Testis (tissue), 3 donors: ENCODE measurements around the gene MYH14. TPM values are rescaled to one million over a fixed set of nuclear protein-coding genes. Genes with fewer than 3 reads are reported as not detected.

Experiments
- DNase-seq: peaks from one replicate; pipeline ENCODE4 v3.0.0-alpha.2; 2019
- H3K27ac ChIP-seq, 2 donors: fragments of 200-600 bp; sonication (generic); one replicate each; pipeline ENCODE4 v1.5.1; 2019
- H3K27me3 ChIP-seq: fragments of 200-600 bp; sonication (generic); one replicate; pipeline ENCODE4 v1.5.1; 2019
- H3K36me3 ChIP-seq: fragments of 200-600 bp; sonication (generic); one replicate; pipeline ENCODE4 v1.5.1; 2017; ENCODE audit warnings: low read depth; ENCODE audit errors: missing control alignments
- H3K4me1 ChIP-seq: fragments of 200-600 bp; sonication (generic); one replicate; pipeline ENCODE4 v1.5.1; 2019
- H3K4me3 ChIP-seq, 2 donors: fragments of 200-600 bp; sonication (generic); one replicate each; pipeline ENCODE4 v1.5.1; 2017 to 2019
- H3K9me3 ChIP-seq: fragments of 200-600 bp; sonication (generic); one replicate; pipeline ENCODE4 v1.5.1; 2017
- POLR2A ChIP-seq: fragments of 450-650 bp; IDR thresholded peaks from one replicate; pipeline ENCODE4 v1.6.1; 2017; ENCODE audit warnings: antibody characterized with exemption, mild to moderate bottlenecking, moderate library complexity
- WGBS, 2 donors: methylation state at CpG; one replicate each; pipeline ENCODE4 v1.1.5; 2018; 5-methylcytosine and 5-hydroxymethylcytosine counted together
- intact Hi-C: fragments of 100-400 bp; cut with DNase I; formaldehyde crosslinking; loops from one replicate; pipeline ENCODE4 v1.15.1; 2023; ENCODE audit warnings: low total_unique reads
- polyA plus RNA-seq: library from polyadenylated mRNA; stranded (reverse); fragments of 350-450 nt; fragmentation: Illumina TruSeq; extraction: RNeasy Lipid Tissue Mini Kit (QIAGEN cat#74804); gene quantifications from one replicate; pipeline ENCODE4 v1.2.3, GENCODE V29; 2014; ENCODE audit warnings: low read depth, low replicate concordance; ENCODE audit not compliant: insufficient read depth
- total RNA-seq, 2 donors: library from RNA; depleted of rRNA; stranded (reverse); fragments of >200 nt; gene quantifications; one replicate each; pipeline ENCODE4 v1.2.3, GENCODE V29; 2016
- TF ChIP-seq, protein P1 (sequence below), 3 experiments: fragments of 450-650 bp in 2 of 3; fragments of 200-600 bp in 1 of 3; sonication (generic) in 1 of 3; IDR thresholded peaks; one replicate each; pipeline ENCODE4 v1.5.1; 2016 to 2019; ENCODE audit warnings: antibody characterized with exemption in 3 of 3, mild to moderate bottlenecking in 2 of 3, moderate library complexity in 1 of 3

MYH14 gene
- total and polyA plus RNA-seq, 3 donors from 2014 or later = 6.0 to 7.9 (median 7.8) TPM

DNA sequence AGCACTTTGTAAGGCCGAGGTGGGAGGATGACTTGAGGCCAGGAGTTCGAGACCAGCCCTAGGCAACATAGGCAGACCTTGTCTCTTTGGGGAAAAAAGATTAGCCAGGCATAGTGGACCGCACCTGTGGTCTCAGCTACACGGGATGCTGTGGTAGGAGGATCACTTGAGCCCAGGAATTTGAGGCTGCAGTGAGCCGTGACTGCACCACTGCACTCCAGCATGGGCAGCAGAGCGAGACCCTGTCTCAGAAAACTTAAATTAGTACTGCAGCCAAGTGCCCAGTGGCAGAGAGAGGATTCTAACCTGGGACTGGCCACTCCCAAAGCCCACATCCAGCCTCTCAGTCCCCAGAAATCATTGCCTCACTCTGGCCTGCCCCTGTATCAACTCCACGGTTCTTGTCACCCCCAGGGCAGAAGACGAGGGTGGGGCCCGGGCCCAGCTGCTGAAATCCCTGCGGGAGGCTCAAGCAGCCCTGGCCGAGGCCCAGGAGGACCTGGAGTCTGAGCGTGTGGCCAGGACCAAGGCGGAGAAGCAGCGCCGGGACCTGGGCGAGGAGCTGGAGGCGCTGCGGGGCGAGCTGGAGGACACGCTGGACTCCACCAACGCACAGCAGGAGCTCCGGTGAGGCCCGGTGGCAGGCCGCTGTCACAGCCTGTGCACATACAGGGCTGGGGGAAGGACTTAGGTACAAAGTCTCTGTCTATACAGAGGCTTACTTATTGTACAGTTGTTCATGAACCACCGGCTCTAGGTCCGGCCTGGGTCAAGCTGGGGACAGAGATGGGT, 72.4 kb downstream of the MYH14 start:
- Histone ChIP-seq H3K4me1 (no peaks in the 10 kb centered on the region), H3K4me3 (no peak overlapping the region), H3K27me3 (no peaks in the 10 kb centered on the region), H3K36me3 (no peaks in the 10 kb centered on the region), H3K27ac (no peak overlapping the region), H3K9me3 (no peaks in the 10 kb centered on the region)
- intact Hi-C loops = no loop called here
- DNase-seq = no peak
- 84% methylated on average over 20 to 26 of the region's 26 CpGs for WGBS, 2 donors
- TF ChIP-seq, protein P1, sequence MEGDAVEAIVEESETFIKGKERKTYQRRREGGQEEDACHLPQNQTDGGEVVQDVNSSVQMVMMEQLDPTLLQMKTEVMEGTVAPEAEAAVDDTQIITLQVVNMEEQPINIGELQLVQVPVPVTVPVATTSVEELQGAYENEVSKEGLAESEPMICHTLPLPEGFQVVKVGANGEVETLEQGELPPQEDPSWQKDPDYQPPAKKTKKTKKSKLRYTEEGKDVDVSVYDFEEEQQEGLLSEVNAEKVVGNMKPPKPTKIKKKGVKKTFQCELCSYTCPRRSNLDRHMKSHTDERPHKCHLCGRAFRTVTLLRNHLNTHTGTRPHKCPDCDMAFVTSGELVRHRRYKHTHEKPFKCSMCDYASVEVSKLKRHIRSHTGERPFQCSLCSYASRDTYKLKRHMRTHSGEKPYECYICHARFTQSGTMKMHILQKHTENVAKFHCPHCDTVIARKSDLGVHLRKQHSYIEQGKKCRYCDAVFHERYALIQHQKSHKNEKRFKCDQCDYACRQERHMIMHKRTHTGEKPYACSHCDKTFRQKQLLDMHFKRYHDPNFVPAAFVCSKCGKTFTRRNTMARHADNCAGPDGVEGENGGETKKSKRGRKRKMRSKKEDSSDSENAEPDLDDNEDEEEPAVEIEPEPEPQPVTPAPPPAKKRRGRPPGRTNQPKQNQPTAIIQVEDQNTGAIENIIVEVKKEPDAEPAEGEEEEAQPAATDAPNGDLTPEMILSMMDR (IDR thresholded peaks at IDR 0.05) = no peak
- TF ChIP-seq POLR2A = no peak

DNA sequence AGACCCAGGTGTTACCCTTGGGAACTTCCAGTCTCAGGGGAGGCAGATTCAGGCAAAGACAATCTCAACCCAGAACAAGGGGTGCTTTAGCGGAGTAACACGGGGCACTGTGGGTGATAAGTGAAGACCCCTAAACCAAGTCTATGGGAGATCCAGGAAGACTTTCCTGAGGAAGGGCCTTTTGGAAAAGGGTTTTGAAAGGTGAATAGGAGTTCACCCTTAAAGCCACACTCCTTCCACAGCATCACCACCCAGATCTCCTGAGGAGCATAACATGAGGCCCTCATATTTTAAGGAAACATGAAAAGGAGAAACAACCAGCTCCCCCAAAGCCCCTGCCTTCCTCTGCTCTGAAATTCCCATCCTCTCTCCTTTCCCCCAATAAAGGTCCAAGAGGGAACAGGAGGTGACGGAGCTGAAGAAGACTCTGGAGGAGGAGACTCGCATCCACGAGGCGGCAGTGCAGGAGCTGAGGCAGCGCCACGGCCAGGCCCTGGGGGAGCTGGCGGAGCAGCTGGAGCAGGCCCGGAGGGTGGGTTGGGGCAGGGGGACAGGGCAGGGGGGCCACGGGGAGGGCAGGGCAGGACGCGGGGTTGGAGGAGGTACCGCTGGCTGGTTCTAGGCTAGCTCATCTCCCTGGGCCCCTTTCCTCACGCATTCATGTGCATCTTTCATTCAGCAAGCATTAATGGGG, 73.1 kb downstream of the MYH14 start:
- Histone ChIP-seq H3K9me3 (no peaks in the 10 kb centered on the region), H3K4me1 (no peaks in the 10 kb centered on the region), H3K27me3 (no peaks in the 10 kb centered on the region), H3K27ac (no peak overlapping the region), H3K4me3 (no peak overlapping the region), H3K36me3 (no peaks in the 10 kb centered on the region)
- intact Hi-C loops = no loop called here
- no peak for DNase-seq
- WGBS, 2 donors = 68 to 77% methylated on average over 9 to 15 of the region's 15 CpGs
- TF ChIP-seq POLR2A = no peak
- TF ChIP-seq, protein P1 (IDR thresholded peaks at IDR 0.05) = no peak

DNA sequence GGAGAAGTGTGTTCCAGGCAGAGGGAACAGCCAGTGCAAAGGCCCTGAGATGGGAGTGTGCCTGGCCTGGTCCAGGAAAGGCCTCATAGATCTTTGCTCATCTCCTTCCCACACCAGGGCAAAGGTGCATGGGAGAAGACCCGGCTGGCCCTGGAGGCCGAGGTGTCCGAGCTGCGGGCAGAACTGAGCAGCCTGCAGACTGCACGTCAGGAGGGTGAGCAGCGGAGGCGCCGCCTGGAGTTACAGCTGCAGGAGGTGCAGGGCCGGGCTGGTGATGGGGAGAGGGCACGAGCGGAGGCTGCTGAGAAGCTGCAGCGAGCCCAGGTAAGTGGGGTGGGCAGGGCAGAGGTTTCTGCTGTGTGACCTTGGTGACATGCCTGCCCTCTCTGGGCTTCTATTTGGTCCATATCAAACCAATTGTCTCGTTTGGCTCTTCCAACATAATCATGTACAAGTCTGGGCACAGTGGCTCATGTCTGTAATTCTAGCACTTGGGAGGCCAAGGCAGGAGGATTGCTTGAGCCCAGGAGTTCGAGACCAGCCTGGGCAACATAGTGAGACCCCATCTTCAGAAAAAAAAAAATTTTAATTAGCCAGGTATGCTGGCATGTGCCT, 74.7 kb downstream of the MYH14 start:
- intact Hi-C loops = no loop called here
- TF ChIP-seq POLR2A = no peak
- TF ChIP-seq, protein P1 (IDR thresholded peaks at IDR 0.05) = no peak
- H3K36me3 ChIP-seq = no peaks in the 10 kb centered on the region
- no peaks in the 10 kb centered on the region for H3K4me1 ChIP-seq
- H3K27ac ChIP-seq = no peak overlapping the region
- no peaks in the 10 kb centered on the region for H3K27me3 ChIP-seq
- 87 to 95% methylated on average over 10 to 14 of the region's 14 CpGs for WGBS, 2 donors
- DNase-seq = no peak
- H3K4me3 ChIP-seq = no peak overlapping the region
- H3K9me3 ChIP-seq = no peaks in the 10 kb centered on the region

DNA sequence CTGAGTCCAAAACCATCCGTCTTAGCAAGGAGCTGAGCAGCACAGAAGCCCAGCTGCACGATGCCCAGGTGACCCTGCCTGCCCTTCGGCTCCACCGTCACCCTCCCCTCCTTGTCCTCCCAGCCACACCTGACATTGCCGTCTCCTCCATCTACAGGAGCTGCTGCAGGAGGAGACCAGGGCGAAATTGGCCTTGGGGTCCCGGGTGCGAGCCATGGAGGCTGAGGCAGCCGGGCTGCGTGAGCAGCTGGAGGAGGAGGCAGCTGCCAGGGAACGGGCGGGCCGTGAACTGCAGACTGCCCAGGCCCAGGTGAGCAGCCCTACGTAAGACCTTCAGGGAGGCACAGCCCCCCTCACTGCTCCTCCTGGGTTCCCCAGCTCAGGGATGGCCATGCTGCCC, 76.7 kb downstream of the MYH14 start:
- no peak overlapping the region for H3K4me3 ChIP-seq
- TF ChIP-seq POLR2A = no peak
- TF ChIP-seq, protein P1 (IDR thresholded peaks at IDR 0.05) = no peak
- no peaks in the 10 kb centered on the region for H3K36me3 ChIP-seq
- H3K4me1 ChIP-seq = no peaks in the 10 kb centered on the region
- H3K27ac ChIP-seq = no peak overlapping the region
- H3K27me3 ChIP-seq = no peaks in the 10 kb centered on the region
- 85 to 92% methylated on average over 7 to 14 of the region's 14 CpGs for WGBS, 2 donors
- intact Hi-C loops = no loop called here
- H3K9me3 ChIP-seq = no peaks in the 10 kb centered on the region
- DNase-seq = no peak
